Mucosa of stomach (tissue), 1 donor: ENCODE measurements around the gene ATP2A2.
"Not testable (repeated sequence)": the region's sequence is repeated elsewhere in the genome, so short reads cannot be mapped to it uniquely, and the experiment has no call there.

ENCODE experiments used
- H3K27me3 ChIP-seq: one replicate; pipeline ENCODE4 v1.7.0; 2013; ENCODE audit warnings: mild to moderate bottlenecking, low read length; ENCODE audit not compliant: control insufficient read depth, insufficient read depth
- H3K36me3 ChIP-seq: one replicate; pipeline ENCODE4 v1.7.0; 2013; ENCODE audit warnings: low read length; ENCODE audit not compliant: control insufficient read depth, insufficient read depth
- H3K4me1 ChIP-seq: one replicate; pipeline ENCODE4 v1.7.0; 2013; ENCODE audit warnings: mild to moderate bottlenecking, low read length; ENCODE audit not compliant: control insufficient read depth, insufficient read depth
- H3K4me3 ChIP-seq: one replicate; pipeline ENCODE4 v1.7.0; 2013; ENCODE audit warnings: low read length
- H3K9ac ChIP-seq: one replicate; pipeline ENCODE4 v1.7.0; 2013; ENCODE audit warnings: mild to moderate bottlenecking, low read length, moderate library complexity
- H3K9me3 ChIP-seq: one replicate; pipeline ENCODE4 v1.7.0; 2013; ENCODE audit warnings: mild to moderate bottlenecking, low read length, moderate library complexity; ENCODE audit not compliant: control insufficient read depth
- donor health status: Pancreatic carcinoma.

Gene ATP2A2

GRCh38 chr12:110248096-110248447, 33.0 kb upstream of the ATP2A2 start:
- Histone ChIP-seq H3K9me3 (no peaks in the 10 kb centered on the region), H3K4me1 (peaks cover 65% of the 10 kb centered on the region), H3K9ac (peak overlapping the region; percentile 69), H3K36me3 (no peaks in the 10 kb centered on the region), H3K4me3 (no peak overlapping the region), H3K27me3 (no peaks in the 10 kb centered on the region)

- Histone ChIP-seq H3K9ac (peak overlapping the region; percentile 51), H3K27me3 (no peaks in the 10 kb centered on the region), H3K36me3 (no peaks in the 10 kb centered on the region), H3K4me1 (peaks cover 68% of the 10 kb centered on the region), H3K9me3 (no peaks in the 10 kb centered on the region), H3K4me3 (no peak overlapping the region)
Observed at GRCh38 chr12:110249105-110249504, 31.9 kb upstream of the ATP2A2 start.

- no peak overlapping the region for H3K4me3 ChIP-seq
- H3K36me3 ChIP-seq, result no peaks in the 10 kb centered on the region
- no peaks in the 10 kb centered on the region for H3K9me3 ChIP-seq
- peak overlapping the region; percentile 51 for H3K9ac ChIP-seq
- H3K27me3 ChIP-seq, result no peaks in the 10 kb centered on the region
- H3K4me1 ChIP-seq, result peaks cover 68% of the 10 kb centered on the region
Observed at GRCh38 chr12:110249716-110250225, 31.3 kb upstream of the ATP2A2 start.

GRCh38 chr12:110251381-110251780, 29.7 kb upstream of the ATP2A2 start:
- no peaks in the 10 kb centered on the region for H3K9me3 ChIP-seq
- H3K4me1 ChIP-seq, result peaks cover 53% of the 10 kb centered on the region
- no peak overlapping the region for H3K9ac ChIP-seq
- no peak overlapping the region for H3K4me3 ChIP-seq
- no peaks in the 10 kb centered on the region for H3K36me3 ChIP-seq
- H3K27me3 ChIP-seq, result no peaks in the 10 kb centered on the region

GRCh38 chr12:110252716-110253115, 28.3 kb upstream of the ATP2A2 start:
- Histone ChIP-seq H3K4me3 (no peak overlapping the region), H3K4me1 (peaks cover 39% of the 10 kb centered on the region), H3K9me3 (no peaks in the 10 kb centered on the region), H3K9ac (peak overlapping the region; percentile 47), H3K27me3 (no peaks in the 10 kb centered on the region), H3K36me3 (no peaks in the 10 kb centered on the region)

- Histone ChIP-seq H3K27me3 (no peaks in the 10 kb centered on the region), H3K36me3 (no peaks in the 10 kb centered on the region), H3K4me3 (no peak overlapping the region), H3K4me1 (peaks cover 35% of the 10 kb centered on the region), H3K9ac (peak overlapping the region; percentile 47), H3K9me3 (no peaks in the 10 kb centered on the region)
Observed at GRCh38 chr12:110253176-110253575, 27.9 kb upstream of the ATP2A2 start.

GRCh38 chr12:110254971-110255540, 26.0 kb upstream of the ATP2A2 start:
- peaks cover 16% of the 10 kb centered on the region for H3K4me1 ChIP-seq

GRCh38 chr12:110255890-110256456, 25.1 kb upstream of the ATP2A2 start:
- not testable (repeated sequence) for H3K4me1 ChIP-seq

More at GRCh38 chr12:110254971-110255540, 26.0 kb upstream of the ATP2A2 start:
- Histone ChIP-seq H3K9ac (no peak overlapping the region), H3K4me3 (no peak overlapping the region), H3K36me3 (no peaks in the 10 kb centered on the region), H3K9me3 (no peaks in the 10 kb centered on the region), H3K27me3 (no peaks in the 10 kb centered on the region)

GRCh38 chr12:110256780-110257431, 24.1 kb upstream of the ATP2A2 start:
- Histone ChIP-seq H3K9ac (no peak overlapping the region), H3K9me3 (no peaks in the 10 kb centered on the region), H3K4me1 (peaks cover 8% of the 10 kb centered on the region), H3K36me3 (no peaks in the 10 kb centered on the region), H3K27me3 (no peaks in the 10 kb centered on the region), H3K4me3 (no peak overlapping the region)

More at GRCh38 chr12:110255890-110256456, 25.1 kb upstream of the ATP2A2 start:
- not testable (repeated sequence) for H3K9ac ChIP-seq, H3K9me3 ChIP-seq, H3K27me3 ChIP-seq, H3K4me3 ChIP-seq, H3K36me3 ChIP-seq

- peaks cover 5% of the 10 kb centered on the region for H3K4me1 ChIP-seq
- no peaks in the 10 kb centered on the region for H3K36me3 ChIP-seq
- no peaks in the 10 kb centered on the region for H3K27me3 ChIP-seq
- no peaks in the 10 kb centered on the region for H3K9me3 ChIP-seq
- H3K9ac ChIP-seq, result no peak overlapping the region
- no peak overlapping the region for H3K4me3 ChIP-seq
Observed at GRCh38 chr12:110258466-110258865, 22.6 kb upstream of the ATP2A2 start.

- no peaks in the 10 kb centered on the region for H3K9me3 ChIP-seq
- H3K36me3 ChIP-seq, result no peaks in the 10 kb centered on the region
- no peak overlapping the region for H3K9ac ChIP-seq
- peaks cover 5% of the 10 kb centered on the region for H3K4me1 ChIP-seq
- no peak overlapping the region for H3K4me3 ChIP-seq
- H3K27me3 ChIP-seq, result no peaks in the 10 kb centered on the region
Observed at GRCh38 chr12:110262442-110263388, 18.3 kb upstream of the ATP2A2 start.
